ENCODE measurements around the gene GPR153. TPM values are rescaled to one million over a fixed set of nuclear protein-coding genes. Genes with fewer than 3 reads are reported as not detected.

The GPR153 gene
- total RNA-seq, 1 experiment from 2014 or later, result 98.7 TPM

GRCh38 chr1:6268415-6268814 lies 7.5 kb upstream of the GPR153 start:
- TF ChIP-seq CTCF (conservative IDR thresholded peaks at IDR 0.05; ENCODE audit: low read depth, low read length) (no peak), EZH2 (IDR thresholded peaks at IDR 0.05; ENCODE audit: low read length, unreplicated experiment) (no peak), EZH2phosphoT487 (IDR thresholded peaks at IDR 0.05; ENCODE audit: borderline replicate concordance, low read length) (no peak)
- no peaks in the 10 kb centered on the region for H4K20me1 ChIP-seq (ENCODE audit: low read length)
- DNase-seq, result no peak
- peaks cover 53% of the 10 kb centered on the region for H3K4me1 ChIP-seq (ENCODE audit: insufficient read depth, low read length)
- H2AFZ ChIP-seq (ENCODE audit: low read length), result no peak overlapping the region
- peak overlapping the region; percentile 74 for H3K27ac ChIP-seq (ENCODE audit: low read length)
- ATAC-seq, result no peak
- intact Hi-C loops (cut with micrococcal nuclease), result no loop called here
- no peaks in the 10 kb centered on the region for H3K79me2 ChIP-seq (ENCODE audit: low read length)
- BruUV-seq (replicated peaks), result TSS peak; percentile 99
- ChIA-PET CTCF (interaction anchor here (0.6 kb wide), 1 partner anchor 22 kb away, joined by 3 read pairs; no protein-coding TSS in a partner anchor), POLR2A (ENCODE audit: unreplicated experiment) (no interaction called here)
- no peak overlapping the region for H3K4me3 ChIP-seq (ENCODE audit: low read length)
- H3K4me2 ChIP-seq (ENCODE audit: low read length), result peak overlapping the region; percentile 51
- peak overlapping the region; percentile 23; the same call in 1 of the 2 replicates for H3K9ac ChIP-seq (ENCODE audit: low read length)
- no peaks in the 10 kb centered on the region for H3F3A ChIP-seq (ENCODE audit: low read length, unreplicated experiment)
- H3K27me3 ChIP-seq (ENCODE audit: low read length), result no peaks in the 10 kb centered on the region
- no peaks in the 10 kb centered on the region; the same call in 1 of the 2 replicates for H3K36me3 ChIP-seq (ENCODE audit: low read depth, low read length)
- H3K9me2 ChIP-seq (replicated peaks; ENCODE audit: low read length), result no peaks in the 10 kb centered on the region
- H3K9me3 ChIP-seq (ENCODE audit: low read length), result no peaks in the 10 kb centered on the region

- intact Hi-C loops (cut with micrococcal nuclease), result no loop called here
- no TSS peak for BruUV-seq (replicated peaks)
- peak overlapping the region; percentile 51 for H3K4me2 ChIP-seq (ENCODE audit: low read length)
- no peaks in the 10 kb centered on the region for H4K20me1 ChIP-seq (ENCODE audit: low read length)
- no peaks in the 10 kb centered on the region for H3K9me2 ChIP-seq (replicated peaks; ENCODE audit: low read length)
- ChIA-PET POLR2A (ENCODE audit: unreplicated experiment) (no interaction called here), CTCF (interaction anchor here (0.6 kb wide), 1 partner anchor 22 kb away, joined by 3 read pairs; no protein-coding TSS in a partner anchor)
- ATAC-seq (peak; percentile 68), DNase-seq (peak; percentile 91)
- peak overlapping the region; percentile 26; the same call in 1 of the 2 replicates for H3K9ac ChIP-seq (ENCODE audit: low read length)
- no peaks in the 10 kb centered on the region; the same call in 1 of the 2 replicates for H3K36me3 ChIP-seq (ENCODE audit: low read depth, low read length)
- H3K4me1 ChIP-seq (ENCODE audit: insufficient read depth, low read length), result peaks cover 47% of the 10 kb centered on the region
- no peaks in the 10 kb centered on the region for H3K9me3 ChIP-seq (ENCODE audit: low read length)
- TF ChIP-seq EZH2phosphoT487 (IDR thresholded peaks at IDR 0.05; ENCODE audit: borderline replicate concordance, low read length) (no peak), EZH2 (IDR thresholded peaks at IDR 0.05; ENCODE audit: low read length, unreplicated experiment) (no peak)
- peak overlapping the region; percentile 74 for H3K27ac ChIP-seq (ENCODE audit: low read length)
- no peaks in the 10 kb centered on the region for H3F3A ChIP-seq (ENCODE audit: low read length, unreplicated experiment)
- H3K79me2 ChIP-seq (ENCODE audit: low read length), result no peaks in the 10 kb centered on the region
- H2AFZ ChIP-seq (ENCODE audit: low read length), result no peak overlapping the region
- H3K4me3 ChIP-seq (ENCODE audit: low read length), result no peak overlapping the region
- no peaks in the 10 kb centered on the region for H3K27me3 ChIP-seq (ENCODE audit: low read length)
These were observed 6.9 kb upstream of the GPR153 start for GRCh38 chr1:6267686-6268322.

GRCh38 chr1:6266641-6267040 lies 5.7 kb upstream of the GPR153 start:
- H3K4me1 ChIP-seq (ENCODE audit: insufficient read depth, low read length), result peaks cover 48% of the 10 kb centered on the region
- H3K27ac ChIP-seq (ENCODE audit: low read length), result peak overlapping the region; percentile 74
- ChIA-PET CTCF (no interaction called here), POLR2A (ENCODE audit: unreplicated experiment) (no interaction called here)
- H2AFZ ChIP-seq (ENCODE audit: low read length), result no peak overlapping the region
- peak overlapping the region; percentile 26; the same call in 1 of the 2 replicates for H3K9ac ChIP-seq (ENCODE audit: low read length)
- intact Hi-C loops (cut with micrococcal nuclease), result no loop called here
- BruUV-seq (replicated peaks), result no TSS peak
- no peaks in the 10 kb centered on the region for H3K36me3 ChIP-seq (ENCODE audit: low read depth, low read length)
- H3F3A ChIP-seq (ENCODE audit: low read length, unreplicated experiment), result no peaks in the 10 kb centered on the region
- no peaks in the 10 kb centered on the region for H3K79me2 ChIP-seq (ENCODE audit: low read length)
- DNase-seq, result no peak
- no peak for ATAC-seq
- H4K20me1 ChIP-seq (ENCODE audit: low read length), result no peaks in the 10 kb centered on the region
- TF ChIP-seq EZH2 (IDR thresholded peaks at IDR 0.05; ENCODE audit: low read length, unreplicated experiment), result no peak
- no peak for TF ChIP-seq EZH2phosphoT487 (IDR thresholded peaks at IDR 0.05; ENCODE audit: borderline replicate concordance, low read length)
- no peak for TF ChIP-seq CTCF (conservative IDR thresholded peaks at IDR 0.05; ENCODE audit: low read depth, low read length)
- H3K9me3 ChIP-seq (ENCODE audit: low read length), result no peaks in the 10 kb centered on the region
- no peak overlapping the region for H3K4me3 ChIP-seq (ENCODE audit: low read length)
- no peak overlapping the region for H3K4me2 ChIP-seq (ENCODE audit: low read length)
- H3K9me2 ChIP-seq (replicated peaks; ENCODE audit: low read length), result no peaks in the 10 kb centered on the region
- no peaks in the 10 kb centered on the region for H3K27me3 ChIP-seq (ENCODE audit: low read length)
